MM.1S (cell line): ENCODE results near the gene SPECC1.
"Not testable (repeated sequence)": the region's sequence is repeated elsewhere in the genome, so short reads cannot be mapped to it uniquely, and the experiment has no call there.

Source experiments
- CTCF ChIP-seq: fragments of 300-600 bp; sonication (generic); IDR thresholded peaks from 2 replicates; pipeline ENCODE4 v1.5.1; 2016; ENCODE audit warnings: antibody characterized with exemption, low read length, mixed read lengths
- EZH2 ChIP-seq: fragments of 300-600 bp; sonication (generic); optimal IDR thresholded peaks from 2 replicates; pipeline ENCODE3; 2017; ENCODE audit warnings: low read depth, mild to moderate bottlenecking, antibody characterized with exemption, low read length, mixed read lengths
- EZH2phosphoT487 ChIP-seq: fragments of 300-600 bp; sonication (generic); IDR thresholded peaks from 2 replicates; pipeline ENCODE4 v1.6.1; 2018; ENCODE audit warnings: antibody characterized with exemption, low read length

GRCh38 chr17:20320535-20321229 lies 311.5 kb downstream of the SPECC1 start:
- TF ChIP-seq CTCF = peak; percentile 59
- TF ChIP-seq EZH2phosphoT487, EZH2: not testable (repeated sequence)
